DMS 273 (cell line): Measurements from ENCODE around the gene PDZRN3.

Experiments used
- DNase-seq: peaks from one replicate; lab custom pipeline; 2025; ENCODE audit not compliant: unreplicated experiment; lab: John Stamatoyannopoulos, UW

The PDZRN3 gene

GRCh38 chr3:73623346-73623745, 1.4 kb downstream of the PDZRN3 start:
- peak; percentile 46 for DNase-seq

DNA sequence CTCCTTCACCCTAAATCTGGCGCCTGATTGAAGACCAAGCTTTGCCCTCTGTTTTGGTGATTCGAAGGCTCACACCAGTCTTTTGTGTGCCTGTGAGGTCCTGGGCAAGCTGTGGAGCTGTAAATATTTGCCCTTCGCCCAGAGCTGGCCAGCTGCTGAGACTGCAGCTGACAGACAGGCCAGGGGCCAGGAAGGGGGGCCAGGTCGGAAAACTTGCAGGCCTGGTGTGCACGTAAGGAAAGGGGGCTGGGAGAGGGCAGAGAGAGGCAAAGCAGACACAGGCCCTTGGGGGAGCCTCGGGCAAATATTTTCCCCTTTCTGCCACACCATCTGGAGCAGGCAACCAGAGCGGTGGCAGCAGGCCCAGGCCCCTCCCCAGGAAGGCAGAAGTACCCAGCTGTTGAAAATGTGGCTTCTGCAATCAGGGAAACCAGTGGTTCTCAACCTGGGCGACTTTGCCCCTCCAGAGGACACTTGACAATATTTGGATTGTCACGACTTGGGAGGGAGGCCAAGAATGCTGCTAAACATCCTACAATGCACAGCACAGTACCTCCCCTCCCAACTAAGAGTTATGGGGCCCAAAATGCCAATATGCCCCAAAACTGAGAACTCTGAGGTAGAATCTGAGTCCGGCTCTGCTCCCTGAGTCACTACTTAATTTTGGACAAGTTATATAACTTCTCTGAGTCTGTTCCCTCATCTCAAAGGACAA, 2.5 kb downstream of the PDZRN3 start:
- DNase-seq, result peak; percentile 93

DNA sequence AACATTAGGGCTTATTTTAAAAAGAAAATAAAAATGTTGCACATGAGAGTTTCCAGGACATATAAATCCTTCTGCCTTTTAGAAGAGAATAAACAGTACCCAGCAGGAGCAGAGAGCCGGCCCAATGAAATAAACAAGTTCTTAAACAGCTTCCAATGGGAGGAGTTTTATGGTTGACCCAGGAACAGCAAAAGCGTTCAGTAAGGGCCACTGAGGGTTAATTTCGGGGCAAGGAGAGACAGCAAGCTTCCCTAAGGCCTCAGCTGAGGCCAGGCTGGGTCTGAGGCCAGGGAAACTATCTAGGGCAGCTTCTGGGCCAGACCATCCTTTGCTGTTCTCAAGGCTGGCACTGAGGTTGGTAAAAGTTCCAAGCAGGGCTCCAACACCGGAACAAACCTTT, 3.4 kb downstream of the PDZRN3 start:
- peak; percentile 10 for DNase-seq

GRCh38 chr3:73618461-73618860, 6.3 kb downstream of the PDZRN3 start:
- no peak for DNase-seq

DNA sequence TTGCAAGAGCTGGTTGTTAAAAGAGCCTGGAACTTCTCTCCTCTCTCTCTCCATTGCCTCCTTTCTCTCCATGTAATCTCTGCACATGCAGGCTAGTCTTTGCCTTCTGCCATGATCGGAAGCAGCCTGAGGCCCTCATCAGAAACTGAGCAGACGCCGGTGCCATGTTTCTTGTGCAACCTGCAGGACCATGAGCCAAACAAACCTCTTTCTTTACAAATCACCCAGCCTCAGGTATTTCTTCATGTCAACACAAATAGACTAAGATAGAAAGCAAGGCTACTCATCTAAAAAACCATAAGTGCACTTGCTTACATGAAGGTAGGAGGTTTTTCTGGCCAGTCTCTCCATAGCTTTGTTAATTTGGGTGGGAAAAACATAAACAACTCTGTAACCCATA, 8.7 kb downstream of the PDZRN3 start:
- no peak for DNase-seq

GRCh38 chr3:73614419-73614818, 10.3 kb downstream of the PDZRN3 start:
- DNase-seq, result no peak

DNA sequence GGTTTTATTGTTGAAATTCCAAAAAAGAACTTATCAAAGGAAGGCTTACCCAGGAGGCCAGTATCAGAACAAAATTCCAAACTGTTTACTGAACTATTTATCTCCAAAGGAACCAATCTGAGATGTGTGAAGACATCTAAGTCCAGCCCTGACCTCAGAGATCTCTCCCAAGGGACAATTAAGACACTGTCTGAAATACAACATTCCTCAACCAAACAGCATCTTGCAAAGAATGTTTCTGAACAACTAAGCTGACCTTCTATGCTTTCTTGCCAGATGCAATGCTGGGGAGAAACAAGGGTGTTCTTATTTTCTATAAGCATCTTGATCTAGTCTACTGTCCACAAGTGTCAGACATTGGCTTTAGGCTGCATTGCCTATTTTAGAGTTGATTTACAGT, 13.6 kb downstream of the PDZRN3 start:
- DNase-seq, result no peak

DNA sequence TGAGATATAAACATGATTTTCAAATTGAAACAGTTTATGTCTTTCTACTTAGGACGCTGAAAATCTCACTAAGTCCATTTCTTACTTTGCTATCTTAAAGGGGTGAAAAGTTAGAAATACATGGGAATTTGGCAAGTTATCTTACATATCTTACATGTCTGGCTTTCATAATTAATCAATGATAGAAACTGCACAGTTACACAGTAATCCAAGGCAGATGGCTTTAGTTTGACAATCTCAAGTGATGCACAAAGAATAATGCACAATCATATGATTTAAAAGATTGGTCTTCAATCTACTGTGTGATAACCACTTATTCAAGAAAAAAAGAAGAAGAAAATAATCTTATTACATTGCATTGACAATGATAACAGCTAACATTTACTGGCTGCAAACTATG, 14.2 kb downstream of the PDZRN3 start:
- DNase-seq, result no peak

- no peak for DNase-seq
Measured at GRCh38 chr3:73609655-73610054, 15.1 kb downstream of the PDZRN3 start.

- DNase-seq, result no peak
Measured at GRCh38 chr3:73609315-73609641, 15.5 kb downstream of the PDZRN3 start.

GRCh38 chr3:73608456-73609314, 16.1 kb downstream of the PDZRN3 start:
- DNase-seq, result no peak

DNA sequence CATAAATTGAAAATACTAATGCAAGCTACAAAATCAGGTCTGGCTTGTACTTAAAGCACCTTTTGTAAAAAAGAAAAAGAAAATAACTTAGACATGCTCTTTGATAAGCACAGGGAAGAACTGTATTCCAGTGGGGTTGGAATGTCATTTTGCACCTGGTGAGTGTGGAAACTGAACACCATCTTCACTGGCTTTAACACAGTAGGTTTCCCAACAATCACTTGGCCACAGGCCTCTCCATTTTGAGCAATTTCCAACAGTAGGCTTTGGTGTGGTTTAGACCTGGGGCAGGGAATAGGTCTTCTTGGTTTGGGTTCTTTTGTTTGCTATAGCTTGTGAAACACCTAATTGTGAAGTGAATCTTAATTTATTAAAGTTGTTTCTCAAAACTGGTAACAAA, 18.9 kb downstream of the PDZRN3 start:
- no peak for DNase-seq

- DNase-seq, result no peak
Measured at GRCh38 chr3:73605412-73605811, 19.3 kb downstream of the PDZRN3 start.

DNA sequence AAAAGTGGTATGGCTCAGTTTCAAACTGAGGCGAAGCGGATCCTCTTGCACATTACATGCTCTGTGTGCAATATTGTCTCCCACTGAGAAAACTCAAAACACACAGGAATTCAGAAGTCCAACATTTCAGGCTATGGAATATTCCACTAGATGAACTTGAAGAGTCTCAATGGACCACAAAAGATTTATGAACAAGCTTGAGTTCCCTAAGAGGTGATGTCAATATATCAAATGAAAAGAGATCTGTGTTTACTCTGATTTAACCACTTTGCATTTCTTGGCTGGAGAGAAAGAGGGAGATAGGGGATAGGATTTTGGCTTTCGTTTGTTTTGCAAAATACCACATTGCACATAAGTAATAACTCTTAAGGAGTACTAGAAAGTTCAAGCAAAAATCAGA, 20.3 kb downstream of the PDZRN3 start:
- no peak for DNase-seq

DNA sequence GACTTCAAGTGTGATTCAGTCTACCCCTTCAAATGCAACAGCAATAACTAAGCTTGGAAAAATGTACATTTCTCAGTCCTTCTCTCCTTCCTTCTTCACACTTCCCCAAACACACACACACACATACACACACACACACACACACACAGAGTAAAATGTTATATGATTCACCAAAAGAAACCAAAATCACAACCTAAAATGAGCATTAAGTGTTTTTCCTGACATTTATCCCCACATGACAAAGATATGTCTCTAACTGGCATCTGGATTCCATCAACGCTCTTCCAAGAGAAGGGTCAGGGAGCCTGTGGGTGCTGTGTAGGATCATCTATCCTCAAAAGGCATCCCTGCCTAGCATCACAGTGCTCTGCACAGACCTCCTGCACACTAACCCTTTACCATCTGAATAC, 21.0 kb downstream of the PDZRN3 start:
- no peak for DNase-seq

DNA sequence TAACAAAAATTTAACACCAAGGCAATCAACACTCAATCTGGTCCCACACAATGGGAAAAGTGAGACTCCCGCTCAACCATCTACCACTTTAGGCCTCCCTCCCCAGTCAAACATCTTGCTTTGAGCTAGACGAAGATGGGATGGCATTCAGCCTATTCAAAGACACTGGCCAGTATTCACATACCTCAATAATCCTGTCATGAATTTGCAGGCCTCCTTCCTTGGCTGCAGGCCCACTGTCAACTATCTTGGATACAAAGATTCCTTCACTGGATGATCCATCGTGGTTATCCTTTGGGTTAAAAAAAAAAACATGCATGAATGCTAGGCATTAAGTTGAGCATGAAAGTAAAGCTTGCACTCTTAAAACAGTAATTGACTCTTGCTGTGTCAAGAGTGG, 22.6 kb downstream of the PDZRN3 start:
- no peak for DNase-seq

DNA sequence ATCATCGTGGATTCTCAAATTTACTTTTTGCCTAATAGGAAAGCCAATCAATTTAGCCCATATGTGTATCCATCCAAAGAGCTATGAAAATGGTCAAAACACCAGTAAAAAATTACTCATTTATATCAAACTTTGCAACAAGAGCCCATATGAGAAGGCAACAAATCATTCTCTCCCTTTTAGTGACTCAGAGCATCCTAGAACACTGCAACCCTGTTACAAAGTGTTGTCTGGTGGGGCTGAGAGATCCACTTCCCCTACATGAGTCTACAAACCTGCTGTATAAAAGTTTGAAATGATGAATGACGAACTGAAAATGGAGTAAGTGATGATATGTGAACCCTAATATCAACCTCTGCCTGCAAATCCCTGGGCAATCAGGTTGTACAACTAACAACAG, 23.3 kb downstream of the PDZRN3 start:
- no peak for DNase-seq

GRCh38 chr3:73601011-73601410, 23.7 kb downstream of the PDZRN3 start:
- DNase-seq, result no peak

GRCh38 chr3:73600293-73600938, 24.3 kb downstream of the PDZRN3 start:
- DNase-seq, result no peak

DNA sequence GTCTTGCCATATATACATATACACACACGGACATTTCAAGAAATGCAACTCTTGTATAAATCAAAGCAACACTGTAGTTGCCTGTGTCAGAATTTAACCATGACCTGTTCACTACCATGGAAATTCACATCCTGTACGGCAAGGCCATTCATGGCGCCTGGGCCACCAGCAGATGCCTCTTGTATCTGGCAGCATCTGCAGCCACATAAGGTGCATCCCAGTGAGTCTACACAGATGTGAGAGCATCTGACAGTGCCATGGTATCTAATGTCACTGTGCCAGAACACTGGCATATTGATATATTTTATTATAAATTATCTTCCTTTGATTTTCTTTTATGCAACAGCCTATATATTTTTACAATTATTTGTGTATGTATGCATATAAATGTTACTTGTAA, 25.1 kb downstream of the PDZRN3 start:
- no peak for DNase-seq

GRCh38 chr3:73597476-73597875, 27.3 kb downstream of the PDZRN3 start:
- no peak for DNase-seq
